NCI-H510A treated with DMSO at 0.1 percent for 48 hours (cell line): Measurements from ENCODE around the gene CAPZA2.
"Not testable (repeated sequence)": the region's sequence is repeated elsewhere in the genome, so short reads cannot be mapped to it uniquely, and the experiment has no call there.

Experiments used
- DNase-seq: peaks from one replicate; lab custom pipeline; 2025; lab: John Stamatoyannopoulos, UW

The CAPZA2 gene

GRCh38 chr7:116955340-116955739, 93.0 kb downstream of the CAPZA2 start:
- no peak for DNase-seq

DNA sequence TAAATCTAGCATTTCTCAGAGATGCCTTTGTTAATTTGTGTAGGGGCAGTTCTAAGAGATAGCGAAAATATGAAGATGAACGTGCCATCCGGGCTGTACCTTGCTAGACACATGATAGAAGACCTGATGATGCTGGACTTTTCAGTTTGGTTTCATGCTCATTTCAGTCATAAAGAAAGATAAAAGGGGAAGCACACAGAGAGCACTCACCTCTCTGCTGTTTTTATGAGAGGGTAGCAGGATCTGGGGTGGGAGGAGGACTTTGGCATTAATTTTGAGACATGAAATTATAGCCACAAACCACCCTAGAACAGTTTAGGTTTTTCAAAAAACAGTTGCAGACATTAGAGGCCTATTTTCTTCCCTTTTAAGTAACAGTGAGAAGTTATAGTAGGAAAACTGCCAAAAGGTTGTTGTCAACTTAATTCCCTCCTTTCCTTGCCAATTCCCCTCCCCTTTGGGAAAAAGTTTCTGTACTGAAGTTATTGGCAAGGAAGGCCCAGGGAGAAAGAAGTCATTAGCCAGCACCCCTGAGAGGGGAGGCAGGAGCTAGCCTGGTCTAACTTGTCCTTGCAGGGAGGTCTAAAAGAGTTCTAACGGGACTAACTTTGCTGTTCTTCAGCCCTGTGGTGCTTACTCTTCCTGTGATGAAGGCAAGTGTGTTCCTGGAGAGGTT, 93.6 kb downstream of the CAPZA2 start:
- no peak for DNase-seq

DNA sequence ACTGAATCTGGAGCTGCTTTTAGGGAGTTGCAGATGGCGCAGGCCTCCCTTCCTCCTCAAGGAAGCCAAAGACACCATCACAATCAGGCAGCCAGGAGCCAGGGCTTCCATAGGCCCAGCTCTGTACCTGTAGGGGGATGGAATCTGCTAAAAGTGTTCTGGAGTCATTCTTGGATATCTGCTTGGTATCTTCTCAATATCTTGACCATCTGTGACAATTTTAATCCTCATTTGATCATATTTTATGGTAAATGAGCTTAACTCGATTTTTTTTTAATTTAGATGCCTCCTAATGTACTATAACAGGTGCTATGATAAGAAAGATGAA, 94.1 kb downstream of the CAPZA2 start:
- DNase-seq, result no peak

GRCh38 chr7:116957874-116958273, 95.5 kb downstream of the CAPZA2 start:
- DNase-seq, result no peak

GRCh38 chr7:116961966-116962673, 99.7 kb downstream of the CAPZA2 start:
- DNase-seq, result not testable (repeated sequence)

GRCh38 chr7:116963234-116963633, 100.8 kb downstream of the CAPZA2 start:
- DNase-seq, result no peak

GRCh38 chr7:116966601-116967000, 104.2 kb downstream of the CAPZA2 start:
- no peak for DNase-seq

DNA sequence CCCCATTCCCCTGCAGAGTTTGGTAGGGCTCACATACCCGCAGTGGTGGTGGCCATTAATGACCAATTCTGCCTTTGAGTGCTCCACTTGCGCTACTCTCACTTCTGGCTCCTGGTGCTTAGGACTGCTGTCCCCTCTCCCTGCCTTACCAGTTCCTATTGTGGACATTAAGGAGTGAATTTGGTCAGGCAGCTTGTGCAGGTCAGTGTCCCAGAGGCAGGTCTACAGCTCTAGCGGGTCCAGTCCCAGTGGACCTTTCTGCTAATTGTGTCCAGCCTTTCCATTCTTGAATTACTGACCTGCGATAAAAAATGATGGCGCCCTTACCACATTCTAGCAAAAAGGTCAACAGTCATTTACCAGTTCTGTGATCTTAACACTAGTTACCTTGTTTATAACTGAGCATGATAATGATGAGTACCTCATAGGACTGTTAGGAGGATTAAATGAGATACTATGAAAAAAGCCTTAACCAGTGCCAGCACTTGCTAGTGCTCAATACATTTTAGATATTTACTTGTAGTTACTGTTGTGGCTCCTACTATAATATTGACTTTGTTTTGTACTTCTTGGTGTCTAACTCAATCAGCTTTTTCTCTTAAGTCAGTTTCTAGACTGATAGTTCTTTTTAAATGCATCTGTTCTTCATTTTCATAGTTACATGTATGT, 105.0 kb downstream of the CAPZA2 start:
- DNase-seq, result no peak

DNA sequence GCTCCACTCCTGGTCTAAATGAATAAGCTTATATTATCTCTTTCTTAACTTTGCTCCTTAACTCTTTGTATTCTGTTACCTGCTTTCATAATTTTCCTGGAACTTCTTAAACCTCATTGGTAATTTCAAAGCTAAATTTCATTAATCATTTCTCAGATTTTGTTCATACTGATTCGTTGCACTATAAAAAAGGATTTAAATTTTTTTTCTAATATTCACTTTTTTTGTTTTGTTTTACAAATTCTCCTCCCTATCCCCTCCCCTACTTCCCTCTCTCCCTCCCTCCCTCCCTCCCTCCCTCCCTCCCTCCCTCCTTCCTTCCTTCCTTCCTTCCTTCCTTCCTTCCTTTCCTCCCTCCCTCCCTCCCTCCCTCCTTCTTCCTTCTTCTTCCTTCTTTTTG, 105.6 kb downstream of the CAPZA2 start:
- no peak for DNase-seq

DNA sequence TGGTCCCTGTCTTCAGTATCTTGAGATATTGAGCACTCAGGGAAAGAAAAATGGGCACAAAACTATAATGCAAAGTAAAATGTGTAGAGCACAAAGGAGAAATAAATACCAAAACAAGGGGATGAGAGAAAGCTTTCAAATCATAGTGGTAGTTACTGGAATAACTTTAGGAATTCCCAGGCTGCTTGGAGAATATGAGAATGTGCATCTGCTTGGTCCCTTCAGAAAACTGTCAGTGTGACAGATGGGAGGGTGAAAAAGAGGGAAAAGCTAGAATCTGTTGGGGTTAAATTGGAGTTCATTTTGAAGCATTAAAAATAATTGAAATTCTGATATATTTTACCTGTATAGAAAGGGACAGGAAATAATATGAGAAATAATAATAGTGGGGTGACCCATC, 106.2 kb downstream of the CAPZA2 start:
- no peak for DNase-seq

- DNase-seq, result no peak
Measured at GRCh38 chr7:116969371-116969902, 107.0 kb downstream of the CAPZA2 start.

DNA sequence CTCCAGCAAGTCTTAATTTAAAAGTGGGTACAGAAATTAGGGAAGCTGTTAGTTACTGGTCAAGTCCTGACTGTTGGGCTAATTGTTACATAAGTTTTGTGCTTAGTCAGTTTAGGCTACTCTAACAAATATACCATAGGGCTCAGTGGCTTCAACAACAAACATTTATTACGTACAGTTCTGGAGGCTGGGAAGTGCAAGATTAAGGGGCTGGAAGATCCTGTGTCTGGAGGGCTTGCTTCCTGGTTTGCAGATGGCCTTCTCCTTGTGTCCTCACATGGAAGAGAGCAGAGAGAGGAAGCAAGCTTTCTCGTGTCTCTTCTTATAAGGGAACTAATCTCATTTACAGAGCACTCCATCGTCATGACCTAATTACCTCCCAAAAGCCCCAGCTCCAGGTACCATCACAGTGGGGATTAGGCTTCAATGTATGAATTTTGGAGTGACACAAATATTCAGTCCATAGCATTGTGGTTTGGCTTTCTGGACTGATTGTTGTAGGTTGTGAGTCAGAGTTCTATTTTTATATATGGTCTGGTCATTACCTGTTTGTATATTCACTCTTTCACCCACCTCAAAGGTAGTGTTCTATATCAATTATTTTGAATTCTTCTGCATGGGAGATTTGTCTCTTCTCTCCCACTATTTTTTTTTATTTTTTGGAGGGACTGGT, 108.0 kb downstream of the CAPZA2 start:
- no peak for DNase-seq

DNA sequence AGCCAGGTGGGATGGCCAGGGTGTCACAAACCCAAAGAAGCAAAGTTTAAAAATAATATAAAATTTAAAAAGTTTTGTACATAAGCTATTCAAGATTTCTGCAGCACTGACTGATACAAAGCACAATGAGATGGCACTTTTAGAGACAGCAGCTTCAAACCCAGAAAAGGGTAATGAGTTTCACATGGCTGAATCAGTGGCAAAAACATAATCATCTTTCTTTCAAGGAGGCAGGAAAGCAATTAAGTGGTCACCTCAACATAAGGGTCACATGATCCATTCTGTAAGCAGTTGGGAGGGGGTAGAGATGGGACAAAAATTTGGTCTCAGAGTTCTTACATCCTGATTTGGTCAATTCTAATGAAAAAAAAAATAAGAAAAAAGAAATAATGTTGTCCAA, 108.8 kb downstream of the CAPZA2 start:
- not testable (repeated sequence) for DNase-seq
